ENCODE measurements around the gene POC1A.

POC1A gene

DNA sequence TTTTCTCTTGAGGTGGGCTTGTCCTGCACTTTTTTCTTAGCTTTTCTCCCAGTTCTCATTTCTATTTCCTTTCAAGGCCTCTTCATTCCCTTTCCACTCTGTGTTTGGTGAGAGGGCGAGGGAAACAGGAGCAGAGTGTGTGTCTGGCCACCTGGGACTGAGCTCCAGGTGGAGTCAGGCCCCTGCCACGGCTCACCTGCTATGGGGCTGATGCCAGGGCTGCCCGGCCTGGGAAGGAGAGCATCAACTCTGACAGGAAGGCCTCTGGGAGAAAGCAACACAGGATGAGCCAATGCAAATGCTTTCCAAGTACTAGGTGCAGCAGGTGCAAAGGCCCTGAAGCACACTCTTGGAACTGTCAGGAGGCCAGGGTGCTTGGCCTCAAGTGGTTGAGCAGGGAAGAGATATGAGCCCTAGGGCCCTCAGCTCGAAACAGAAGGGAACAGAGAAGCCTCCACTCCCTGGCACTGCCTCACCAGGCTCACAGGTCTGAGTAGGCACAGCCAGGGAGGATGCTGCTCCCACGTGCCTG, 70.6 kb downstream of the POC1A start:
- DNase-seq, result no peak

DNA sequence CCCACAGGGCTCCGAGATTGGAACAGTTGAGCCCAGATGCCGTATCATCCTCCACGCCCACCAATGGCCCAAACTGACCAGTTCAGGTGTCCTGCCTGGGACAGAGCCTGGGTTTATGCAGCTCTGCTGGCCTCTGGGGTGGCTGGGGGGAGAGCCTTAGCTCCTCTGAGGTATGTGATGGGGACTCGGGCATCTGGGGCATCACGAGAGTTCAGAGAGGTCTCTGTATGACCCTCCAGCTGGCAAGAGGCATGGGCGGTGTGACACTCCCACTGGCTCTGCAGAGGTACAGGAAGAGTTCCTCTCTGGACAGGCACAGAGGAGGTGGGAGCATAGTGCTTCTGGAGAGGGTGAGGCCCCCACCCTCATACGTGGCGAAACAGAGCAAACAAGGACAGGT, 71.3 kb downstream of the POC1A start:
- DNase-seq, result no peak

DNA sequence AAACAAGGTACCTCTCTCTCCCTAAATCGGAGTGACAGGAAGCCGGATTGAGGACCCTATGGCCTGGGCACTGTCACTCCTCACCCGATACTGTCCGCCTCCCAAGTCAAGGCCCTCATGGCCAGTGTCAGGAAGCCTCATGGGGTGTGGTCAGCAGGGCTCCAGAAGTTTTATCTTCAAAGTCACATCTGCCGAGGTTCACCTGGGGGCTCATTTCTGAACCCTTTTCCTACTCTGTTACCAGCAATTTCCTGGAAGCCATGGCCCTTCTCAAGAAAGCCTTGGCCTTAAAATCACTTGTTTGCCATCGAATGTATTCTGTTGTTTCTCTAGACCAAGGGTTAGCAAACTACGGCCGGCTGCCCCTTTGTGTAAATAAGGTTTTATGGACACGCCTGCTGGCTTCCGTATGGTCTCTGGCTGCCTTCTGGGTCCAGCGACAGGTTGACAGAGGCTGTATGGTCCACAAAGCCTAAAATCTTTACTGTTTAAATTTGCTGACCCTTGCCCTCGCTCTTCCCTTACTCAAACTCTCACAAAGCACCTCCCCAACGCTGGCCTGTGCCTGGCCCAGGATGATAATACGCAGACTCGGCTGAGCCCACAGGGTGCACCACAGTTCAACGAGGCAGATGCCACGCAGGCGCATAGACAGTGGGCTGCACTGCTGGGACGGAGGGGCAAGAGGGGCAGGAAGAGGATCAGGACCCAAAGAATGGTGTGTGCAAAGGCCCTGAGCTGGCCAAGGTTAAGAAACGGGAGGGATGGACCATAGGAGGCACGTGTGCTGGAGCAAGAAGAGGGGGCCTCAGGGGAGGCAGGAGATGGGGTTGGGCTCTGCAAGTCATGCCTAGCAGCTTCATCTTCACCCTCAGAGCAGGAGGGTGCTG, 73.1 kb downstream of the POC1A start:
- DNase-seq, result no peak

DNA sequence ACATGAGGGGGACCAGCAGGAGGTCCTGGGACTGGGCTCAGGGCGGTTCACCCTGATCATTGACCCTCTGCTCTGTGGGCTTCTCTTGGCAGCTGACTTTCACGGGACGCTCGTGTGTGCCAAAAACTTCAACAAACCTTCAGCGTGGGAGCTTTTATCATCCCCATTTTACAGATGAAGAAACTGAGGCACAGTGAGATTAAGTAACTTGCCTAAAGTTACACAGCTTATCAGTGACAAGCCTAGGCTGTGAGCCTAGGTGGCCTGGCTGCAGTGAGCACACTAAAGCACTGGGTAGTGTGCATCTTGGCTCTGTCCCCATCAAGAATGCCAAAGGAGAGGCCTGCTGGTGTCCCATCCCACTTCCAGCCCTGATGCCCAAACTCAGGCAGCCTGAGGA, 74.3 kb downstream of the POC1A start:
- DNase-seq, result no peak

DNA sequence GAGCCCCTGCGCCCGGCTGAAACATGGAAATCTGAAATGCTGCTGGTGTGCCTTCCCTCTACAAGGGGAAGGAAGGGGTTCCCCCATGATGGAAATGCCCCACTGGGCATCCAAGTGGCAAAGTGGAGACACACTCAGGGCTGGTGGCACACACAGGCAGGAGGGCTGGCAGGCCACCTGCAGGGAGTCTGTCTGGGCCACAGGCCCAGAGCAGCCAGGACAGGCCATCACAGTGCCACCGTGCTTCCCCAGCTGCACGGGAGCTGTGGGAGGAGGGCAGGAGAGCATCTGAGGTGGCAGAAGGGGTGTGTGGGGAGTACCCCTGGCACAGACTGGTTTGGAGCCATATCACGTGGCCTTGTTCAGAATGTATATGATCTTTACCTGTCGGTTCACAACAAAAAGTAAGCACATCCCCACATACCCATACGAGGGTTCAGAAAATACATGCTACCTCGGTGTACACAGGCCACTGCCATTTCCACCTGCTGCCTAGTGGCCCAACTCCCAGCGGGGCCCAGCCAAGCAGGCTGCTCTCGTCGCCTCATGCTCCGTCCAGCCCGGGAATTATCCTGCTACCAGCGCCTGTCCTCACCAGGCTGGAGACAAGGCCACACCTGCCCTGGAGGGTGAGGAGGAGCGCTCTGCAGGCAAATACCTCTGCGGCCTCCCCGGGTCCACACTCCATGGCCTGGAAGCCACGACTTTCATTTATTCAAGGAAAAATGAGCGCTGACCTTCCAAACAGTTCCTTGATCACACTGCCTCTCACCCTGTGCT, 75.3 kb downstream of the POC1A start:
- no peak for DNase-seq

DNA sequence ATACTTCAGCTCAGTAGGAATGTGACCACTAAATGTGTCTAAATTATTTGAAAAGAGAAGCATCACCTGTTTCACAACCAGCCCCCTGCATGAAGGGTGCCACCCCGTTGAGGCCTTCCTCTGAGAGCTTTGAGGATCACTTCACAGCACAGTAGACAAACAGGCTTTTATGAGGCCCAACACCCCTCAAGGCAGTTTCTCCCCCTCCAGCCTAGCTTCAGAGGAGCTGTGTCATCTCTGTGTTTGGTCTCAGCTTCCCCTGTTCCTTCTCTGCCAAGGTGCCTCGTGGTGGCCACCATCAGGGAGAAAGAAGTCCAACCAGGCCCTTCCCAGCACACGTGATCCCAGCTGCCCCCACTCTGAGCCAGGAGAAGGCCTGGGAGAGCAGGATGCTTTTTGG, 76.3 kb downstream of the POC1A start:
- DNase-seq, result no peak

DNA sequence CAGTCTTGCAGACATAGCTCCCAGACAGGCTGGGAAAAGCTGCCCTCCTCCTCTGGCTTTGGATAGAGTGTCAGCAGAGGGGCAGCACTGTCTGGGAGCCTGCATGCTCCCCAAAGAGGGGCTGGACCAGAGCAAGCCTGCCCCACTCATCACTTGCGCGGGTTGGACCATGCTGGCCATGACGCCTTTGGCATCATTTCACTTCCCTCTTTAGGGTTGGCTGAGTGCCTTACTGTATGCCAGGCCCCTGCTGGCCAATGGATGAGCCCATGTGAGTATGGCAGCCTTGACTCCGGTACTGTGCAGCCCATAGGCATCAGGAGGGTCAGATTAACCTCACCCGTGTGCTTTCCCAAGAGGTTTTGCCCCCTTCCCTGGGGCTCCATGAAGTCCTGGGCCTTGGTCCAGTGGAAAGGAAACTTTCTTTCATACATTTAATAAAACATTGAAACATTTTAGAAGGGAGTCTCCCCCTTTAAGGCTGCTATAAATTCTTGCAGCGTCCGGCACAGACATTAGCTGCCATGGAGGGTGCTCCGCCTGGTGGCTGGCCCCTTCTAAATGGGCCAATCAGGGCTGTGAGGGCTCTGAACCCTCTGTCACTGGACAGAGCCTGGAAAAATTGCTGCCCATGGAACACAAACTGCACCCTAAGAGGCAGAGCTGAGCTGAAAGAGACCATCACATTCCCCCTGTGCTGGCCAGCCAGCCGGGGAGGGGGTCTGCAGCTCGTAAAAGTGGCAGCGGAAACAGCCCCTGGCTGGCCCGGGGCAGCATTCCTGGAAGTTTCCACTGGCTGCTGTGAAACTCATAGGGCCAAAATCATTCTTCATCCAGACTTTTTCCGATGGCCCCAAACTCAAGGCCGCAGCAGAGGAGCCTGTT, 77.1 kb downstream of the POC1A start:
- no peak for DNase-seq

DNA sequence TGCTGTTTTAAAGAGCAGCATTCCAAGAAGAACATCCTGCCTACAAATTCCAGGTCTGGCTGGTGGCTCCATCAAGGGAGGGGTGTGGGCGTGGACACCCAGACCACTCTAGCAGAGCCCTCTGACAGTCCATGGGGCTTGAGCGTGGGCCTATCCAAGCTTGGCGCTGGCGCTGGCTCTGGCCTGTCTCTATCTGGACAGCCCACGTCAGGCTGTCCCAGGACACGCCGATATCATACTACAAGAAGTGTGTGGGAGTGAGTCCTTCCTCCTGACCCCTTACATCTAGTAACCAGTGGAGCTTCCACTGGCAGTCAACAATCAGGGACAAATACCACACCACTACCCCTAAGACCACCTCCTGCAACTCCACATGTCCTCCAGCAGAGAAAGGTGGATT, 80.7 kb downstream of the POC1A start:
- no peak for DNase-seq

DNA sequence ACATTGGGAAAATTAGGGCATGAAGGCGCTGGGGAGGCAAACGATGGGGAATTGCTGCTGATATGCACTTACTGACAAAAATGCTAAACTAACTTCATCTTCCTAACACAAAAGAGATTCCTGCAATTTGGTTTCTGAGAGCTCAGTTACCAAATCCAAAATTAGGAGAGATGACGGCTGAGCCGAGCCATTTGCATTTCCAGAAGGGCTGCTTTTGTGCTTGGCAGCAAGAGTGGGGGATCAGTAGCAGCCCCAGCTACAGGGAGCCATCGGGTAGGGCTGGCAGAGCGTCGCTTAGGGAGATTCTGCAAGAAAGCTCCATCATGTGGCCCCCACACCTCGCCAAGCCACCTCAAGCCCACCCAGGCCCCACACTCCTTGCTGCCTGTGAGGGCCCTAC, 81.8 kb downstream of the POC1A start:
- no peak for DNase-seq

DNA sequence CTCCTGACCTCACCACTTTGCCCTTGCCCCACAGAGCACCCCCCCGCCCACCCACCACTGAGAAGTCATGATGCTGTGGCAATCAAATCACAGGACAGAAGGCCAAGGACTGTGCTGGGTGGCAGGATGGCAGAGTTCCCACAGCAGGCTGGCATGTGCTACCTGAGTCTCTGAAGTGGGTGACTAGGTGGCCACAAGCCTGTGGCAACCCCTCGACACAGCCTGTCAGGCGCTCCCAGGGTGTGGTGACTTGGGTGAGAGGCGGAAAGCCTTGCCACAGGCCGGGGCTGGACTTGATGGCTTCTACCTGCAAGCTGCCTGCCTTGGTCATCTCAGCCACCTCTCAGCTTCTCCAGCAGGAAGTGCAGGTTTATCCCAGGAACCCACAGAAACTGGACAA, 82.2 kb downstream of the POC1A start:
- no peak for DNase-seq

DNA sequence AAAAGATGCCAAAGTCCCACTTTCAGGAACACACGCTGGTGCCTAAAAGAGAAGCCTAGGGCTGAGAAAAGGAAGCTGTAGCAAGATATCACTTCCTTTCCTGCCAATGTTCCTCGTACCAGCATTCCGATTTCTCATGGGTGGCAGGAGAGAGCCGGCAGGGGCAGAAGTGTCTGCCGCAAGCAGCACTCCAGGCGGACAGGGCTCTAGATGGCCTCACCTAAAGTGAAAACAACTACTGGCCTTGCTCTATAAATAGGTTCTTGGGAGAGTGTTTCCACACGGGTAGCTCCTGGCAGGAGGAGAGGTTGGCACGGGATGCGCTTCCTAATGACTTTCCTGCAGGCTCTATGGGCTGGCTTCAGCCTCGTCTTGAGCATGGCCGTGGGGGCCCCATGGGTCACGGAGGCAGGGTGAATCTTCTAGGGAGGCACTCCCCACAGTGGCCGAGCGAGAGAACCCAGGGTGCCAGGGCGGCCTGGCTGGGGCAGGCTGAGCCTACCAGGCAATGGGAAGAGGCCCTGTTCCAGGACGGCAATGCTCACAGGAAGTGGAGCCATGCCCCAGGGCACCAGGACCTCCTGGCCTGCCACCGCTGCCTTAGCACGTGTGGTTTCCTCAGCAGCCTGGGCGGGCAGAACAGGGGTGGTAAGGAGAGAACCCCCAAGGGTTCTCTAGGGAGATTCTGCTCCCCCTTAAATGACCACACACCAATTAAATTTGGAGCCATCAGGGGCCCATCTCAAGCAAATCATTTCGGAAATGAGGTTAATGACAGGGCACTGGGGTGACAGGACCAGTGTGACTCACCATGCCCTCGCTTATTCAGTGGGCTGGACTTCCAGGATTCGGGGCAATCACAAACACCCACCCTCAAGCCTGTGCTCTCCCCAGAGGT, 83.2 kb downstream of the POC1A start:
- DNase-seq, result no peak

DNA sequence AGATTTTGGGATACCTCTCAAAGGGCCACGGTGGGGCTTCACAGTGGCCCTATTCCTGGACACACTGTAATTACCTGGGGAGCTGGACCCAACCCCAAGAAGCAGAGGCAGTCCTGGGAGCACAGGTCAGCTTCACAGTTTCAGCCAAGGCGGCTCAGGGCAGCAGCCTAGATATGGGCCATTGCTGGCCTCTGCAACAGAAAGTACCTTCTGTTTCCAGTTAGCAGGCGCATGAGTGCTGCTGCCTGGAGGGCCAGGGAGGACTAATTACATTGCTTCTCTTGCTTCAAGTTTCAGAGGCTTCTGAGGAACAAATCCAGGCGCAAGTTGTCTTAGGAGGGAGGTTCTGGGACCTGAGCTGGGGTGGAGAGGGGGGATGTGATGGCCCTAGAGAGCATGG, 84.4 kb downstream of the POC1A start:
- DNase-seq, result no peak

DNA sequence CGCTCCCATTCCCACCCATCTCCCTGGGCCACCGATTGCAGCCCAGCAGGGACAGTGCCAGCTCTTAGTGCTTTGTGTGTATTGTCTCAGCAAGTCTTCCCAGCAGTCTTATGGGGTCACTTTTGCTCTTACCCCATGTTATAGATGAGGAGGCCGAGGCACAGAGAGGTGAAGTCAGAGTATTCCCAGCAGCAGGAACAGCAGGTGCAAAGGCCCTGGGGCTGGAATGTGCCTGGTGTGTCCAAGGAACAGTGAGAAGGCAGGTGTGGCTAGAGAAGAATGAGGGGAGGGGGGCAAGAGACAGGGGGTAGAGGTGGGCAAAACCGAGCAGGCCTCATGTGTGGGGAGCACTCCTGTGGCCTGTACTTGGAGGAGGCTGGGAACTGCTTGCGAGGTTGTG, 85.1 kb downstream of the POC1A start:
- DNase-seq, result no peak

DNA sequence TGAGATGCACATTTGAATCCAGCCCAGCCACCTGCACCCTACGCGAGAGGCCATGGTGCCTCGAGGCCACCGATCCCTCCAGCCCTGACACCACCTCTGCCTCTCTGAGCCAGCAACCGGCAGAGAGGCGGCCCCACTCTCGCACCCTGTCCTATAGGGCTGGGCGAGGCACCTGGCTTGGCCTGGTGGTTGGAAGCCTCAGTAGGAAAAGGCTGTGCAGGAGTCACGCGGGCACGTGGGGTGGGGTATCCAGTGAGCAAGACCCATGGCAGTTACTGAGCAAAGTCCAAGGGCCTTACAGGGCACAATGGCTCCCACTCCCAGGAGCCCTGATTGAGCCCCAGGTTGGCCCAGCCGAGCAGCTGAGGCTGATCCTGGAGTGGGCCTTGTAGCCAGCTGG, 85.5 kb downstream of the POC1A start:
- no peak for DNase-seq

DNA sequence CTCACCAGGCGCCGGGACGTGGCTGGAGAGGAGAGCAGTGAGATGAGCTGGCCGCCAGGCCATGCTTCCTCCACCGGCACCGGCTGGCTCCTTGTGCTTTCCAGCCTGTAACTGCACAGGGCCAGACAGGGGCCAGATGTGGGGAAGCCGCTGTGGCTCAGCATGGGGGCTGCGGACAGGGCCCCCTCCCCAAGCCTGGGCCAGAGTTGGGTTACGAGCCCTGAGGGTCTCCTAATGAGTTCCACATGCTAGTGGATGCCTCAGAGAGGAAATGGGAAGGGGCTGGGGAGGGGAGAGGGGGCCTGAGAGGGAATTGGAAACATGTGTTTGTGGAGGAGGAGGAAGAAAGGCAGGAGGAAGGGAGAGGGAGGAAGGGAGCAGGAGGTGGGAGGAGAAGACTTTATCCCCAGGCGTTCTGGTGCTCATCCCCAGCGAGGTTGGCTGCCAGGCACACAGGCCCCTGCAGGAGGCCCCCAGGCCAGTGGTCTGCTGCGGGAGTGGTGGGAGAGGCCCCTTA, 86.1 kb downstream of the POC1A start:
- no peak for DNase-seq

DNA sequence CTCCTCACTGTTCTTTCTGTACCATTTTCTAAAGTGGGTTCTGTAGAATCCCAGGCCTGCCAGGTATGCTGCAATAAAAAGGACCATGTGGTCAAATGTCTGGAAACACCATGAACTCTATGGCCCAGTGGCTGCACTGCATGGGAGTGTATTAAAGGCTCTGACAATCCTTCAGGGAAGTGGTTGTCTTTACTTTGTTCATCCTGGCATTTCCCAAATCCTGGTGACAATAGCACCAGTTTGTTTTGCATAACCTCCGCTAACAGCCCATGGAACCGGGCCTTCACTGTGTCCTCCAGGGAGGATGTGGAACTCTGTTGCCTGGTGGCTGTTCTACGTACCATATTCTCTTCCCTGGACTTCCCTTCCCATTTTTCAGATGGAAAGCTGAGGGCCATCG, 86.7 kb downstream of the POC1A start:
- DNase-seq, result no peak

DNA sequence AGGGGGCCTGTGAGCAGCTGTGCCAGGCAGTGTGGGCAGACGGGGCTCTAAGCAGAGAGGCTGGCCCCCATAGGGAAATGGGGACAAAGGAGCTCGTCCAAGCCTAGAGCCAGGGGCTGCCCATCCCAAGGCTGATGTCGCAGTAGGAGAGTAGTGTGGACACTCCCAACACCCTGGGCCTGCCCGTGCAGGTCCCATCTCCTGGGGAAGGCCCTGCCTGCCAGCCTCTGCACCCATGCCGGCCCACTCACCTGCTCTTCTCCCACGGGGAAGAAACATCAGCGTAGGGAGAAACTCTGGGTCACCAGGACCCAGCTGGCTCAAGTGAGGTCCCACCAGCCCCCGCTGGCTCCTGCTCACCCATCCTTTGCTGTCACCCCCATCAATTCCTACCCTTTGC, 87.2 kb downstream of the POC1A start:
- DNase-seq, result no peak

DNA sequence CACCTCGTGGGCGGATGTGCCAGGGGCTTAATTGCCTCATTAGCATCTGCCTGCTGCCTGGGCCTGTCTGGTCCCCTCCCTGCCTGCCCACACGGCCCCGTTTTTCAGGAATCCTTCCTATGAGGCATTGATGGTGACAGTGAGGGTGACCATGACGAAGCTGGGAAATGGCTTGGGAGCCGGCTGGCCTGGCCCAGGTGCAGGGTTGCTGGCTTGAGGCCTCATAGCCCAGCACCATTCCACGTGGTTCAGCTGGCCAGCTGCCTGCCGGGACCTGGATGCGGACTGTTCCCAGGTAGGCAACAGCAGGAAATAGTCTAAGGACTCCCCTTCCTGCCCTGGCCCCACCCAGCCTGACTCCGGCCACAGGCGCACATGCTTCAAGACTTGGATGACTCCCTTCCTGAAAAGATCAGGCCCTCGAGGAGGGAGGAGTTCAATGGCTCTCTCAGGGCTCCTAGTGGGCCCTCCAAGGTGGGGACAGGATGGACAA, 88.9 kb downstream of the POC1A start:
- no peak for DNase-seq

DNA sequence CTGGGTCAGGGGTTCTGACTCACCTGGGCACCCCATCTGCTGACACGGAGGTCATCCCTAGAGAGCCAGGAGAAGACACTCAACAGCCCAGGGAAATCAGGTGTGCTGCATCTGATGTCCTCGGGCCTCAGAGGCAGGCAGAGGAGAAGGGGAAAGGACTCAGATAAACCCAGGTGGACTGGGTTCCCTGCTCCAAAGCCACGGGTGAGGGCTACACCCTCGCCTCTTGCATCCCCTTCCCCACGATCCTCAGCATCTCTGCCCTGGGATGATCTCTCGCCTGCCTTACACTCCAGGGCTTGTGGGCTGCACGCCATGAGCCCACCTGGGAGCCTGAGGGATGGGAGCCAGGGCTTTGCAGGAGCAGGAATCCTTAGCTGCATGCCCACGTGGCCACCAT, 89.7 kb downstream of the POC1A start:
- no peak for DNase-seq

DNA sequence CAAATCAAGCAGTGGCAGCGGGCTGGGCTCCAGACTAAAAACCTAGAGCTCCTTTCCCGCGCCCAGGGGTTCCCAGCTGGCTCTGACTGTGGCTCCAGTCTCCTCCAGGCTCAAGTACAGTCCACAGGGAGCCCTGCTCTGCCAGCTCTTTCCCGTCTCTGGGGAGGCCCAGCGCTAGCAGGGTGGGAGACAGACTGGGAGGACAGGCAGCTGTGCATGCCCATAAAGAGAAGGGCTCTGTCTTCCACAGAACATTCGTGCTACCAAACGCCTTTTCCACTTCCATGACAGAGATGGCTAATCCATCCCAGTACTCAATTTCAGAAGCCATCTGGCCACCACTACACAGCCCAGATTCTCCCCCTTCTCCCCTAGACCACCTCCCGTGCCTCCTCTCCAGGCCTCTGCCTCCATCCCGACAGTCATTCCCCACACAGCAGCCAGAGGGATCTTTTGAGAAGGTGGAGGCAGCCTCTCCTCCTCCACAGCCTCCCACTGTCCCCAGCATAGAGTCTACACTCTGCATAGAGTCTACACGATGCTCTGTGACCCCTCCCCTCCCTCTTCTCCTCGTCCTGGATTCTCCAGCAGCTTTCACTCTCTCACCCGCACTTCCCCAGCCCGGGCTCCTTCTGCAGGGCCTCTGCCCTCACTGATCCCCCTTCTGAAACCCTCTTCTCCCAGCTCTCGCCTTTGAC, 91.0 kb downstream of the POC1A start:
- DNase-seq, result no peak

DNA sequence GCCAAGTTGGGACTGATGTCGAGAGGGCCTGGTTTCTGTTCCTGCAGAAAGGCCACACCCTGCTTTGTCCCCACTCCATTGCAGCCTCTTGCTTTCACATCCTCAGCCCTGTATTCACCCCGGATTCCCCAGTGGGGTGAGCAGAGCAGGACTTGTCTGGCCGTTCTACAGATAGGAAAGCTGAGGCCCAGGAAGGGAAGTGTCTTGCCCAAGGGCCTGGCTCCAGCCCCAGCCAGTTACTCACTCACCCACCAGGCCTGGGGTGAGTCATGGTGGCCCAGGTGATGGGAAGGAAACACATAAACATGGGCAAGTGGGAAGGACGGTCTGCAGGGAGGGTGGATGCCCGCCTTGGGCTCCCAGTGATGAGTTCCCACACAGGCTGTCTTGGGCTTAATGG, 91.7 kb downstream of the POC1A start:
- DNase-seq, result no peak
